Measurements from ENCODE around the gene GP5. TPM values are rescaled to one million over a fixed set of nuclear protein-coding genes. Genes with fewer than 3 reads are reported as not detected.

Gene GP5
- not detected in 2 replicates for polyA plus RNA-seq (2014; cell fraction: cytosol; rRNA removed)
- not detected in 2 replicates for polyA plus RNA-seq (2014; cell fraction: nucleus; rRNA removed)

GRCh38 chr3:194399166-194399565 lies at the start of gene GP5:
Gene GP5, minus strand, starts transcription at chr3:194399266. Its CDS starts 984 bp downstream, at chr3:194398282.
- no peak for DNase-seq (ENCODE audit: low spot score)

- no peak for DNase-seq (ENCODE audit: low spot score)
Measured at GRCh38 chr3:194447657-194448056, 48.6 kb upstream of the GP5 start.

- no peak for DNase-seq (ENCODE audit: low spot score)
Measured at GRCh38 chr3:194447161-194447560, 48.1 kb upstream of the GP5 start.

GRCh38 chr3:194446754-194447153 lies 47.7 kb upstream of the GP5 start:
- no peak for DNase-seq (ENCODE audit: low spot score)

GRCh38 chr3:194446172-194446571 lies 47.1 kb upstream of the GP5 start:
- DNase-seq (ENCODE audit: low spot score), result no peak

GRCh38 chr3:194443901-194444300 lies 44.8 kb upstream of the GP5 start:
- no peak for DNase-seq (ENCODE audit: low spot score)

- no peak for DNase-seq (ENCODE audit: low spot score)
Measured at GRCh38 chr3:194440756-194441155, 41.7 kb upstream of the GP5 start.

- no peak for DNase-seq (ENCODE audit: low spot score)
Measured at GRCh38 chr3:194439881-194440550, 41.0 kb upstream of the GP5 start.

- DNase-seq (ENCODE audit: low spot score), result no peak
Measured at GRCh38 chr3:194434503-194434902, 35.4 kb upstream of the GP5 start.

GRCh38 chr3:194431554-194431953 lies 32.5 kb upstream of the GP5 start:
- no peak for DNase-seq (ENCODE audit: low spot score)

- DNase-seq (ENCODE audit: low spot score), result no peak
Measured at GRCh38 chr3:194425399-194425798, 26.3 kb upstream of the GP5 start.

GRCh38 chr3:194424953-194425352 lies 25.9 kb upstream of the GP5 start:
- no peak for DNase-seq (ENCODE audit: low spot score)

- no peak for DNase-seq (ENCODE audit: low spot score)
Measured at GRCh38 chr3:194424373-194424772, 25.3 kb upstream of the GP5 start.

- DNase-seq (ENCODE audit: low spot score), result no peak
Measured at GRCh38 chr3:194423317-194423716, 24.3 kb upstream of the GP5 start.

- no peak for DNase-seq (ENCODE audit: low spot score)
Measured at GRCh38 chr3:194422188-194422587, 23.1 kb upstream of the GP5 start.

GRCh38 chr3:194418671-194419070 lies 19.6 kb upstream of the GP5 start:
- no peak for DNase-seq (ENCODE audit: low spot score)

- DNase-seq (ENCODE audit: low spot score), result no peak
Measured at GRCh38 chr3:194407423-194407822, 8.4 kb upstream of the GP5 start.

GRCh38 chr3:194405766-194406165 lies 6.7 kb upstream of the GP5 start:
- no peak for DNase-seq (ENCODE audit: low spot score)

- peak; percentile 54 for DNase-seq (ENCODE audit: low spot score)
Measured at GRCh38 chr3:194404365-194405140, 5.5 kb upstream of the GP5 start.

GRCh38 chr3:194401868-194402329 lies 2.8 kb upstream of the GP5 start:
- DNase-seq (ENCODE audit: low spot score), result no peak

- no peak for DNase-seq (ENCODE audit: low spot score)
Measured at GRCh38 chr3:194401346-194401745, 2.3 kb upstream of the GP5 start.

GRCh38 chr3:194399874-194400411 lies 877 bp upstream of the GP5 start:
- no peak for DNase-seq (ENCODE audit: low spot score)

All from SK-N-DZ (cell line).